Limb (tissue), 2 donors: Measurements from ENCODE around the gene SIGLEC9.

Source experiments
- DNase-seq, 2 donors: peaks; one replicate each; pipeline ENCODE4 v3.0.0-alpha.2; 2016; ENCODE audit errors: extremely low spot score in 2 of 2

SIGLEC9 gene

GRCh38 chr19:51097166-51097738 lies 27.5 kb upstream of the SIGLEC9 start:
- peak; percentile 38 to 70 for DNase-seq

DNA sequence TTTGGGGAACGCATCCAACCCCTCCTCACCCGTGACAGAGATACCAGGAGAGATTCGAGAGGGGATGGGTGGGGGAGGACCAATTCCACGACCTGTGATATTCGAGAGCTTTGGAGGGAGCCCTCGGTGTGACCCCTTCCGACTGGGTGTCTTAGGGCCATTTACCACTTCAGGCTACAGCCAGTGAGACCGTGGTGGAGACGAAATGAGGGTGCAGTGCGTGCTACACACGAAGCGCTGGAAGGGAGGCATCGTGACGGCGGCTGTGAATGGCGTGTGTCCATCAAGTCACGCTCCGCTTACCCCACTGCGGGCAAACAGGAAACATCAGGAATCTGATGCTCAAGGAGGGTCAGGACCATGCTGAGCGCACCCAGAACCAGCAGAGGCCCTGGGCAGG lies 26.9 kb upstream of the SIGLEC9 start:
- DNase-seq: no peak

DNA sequence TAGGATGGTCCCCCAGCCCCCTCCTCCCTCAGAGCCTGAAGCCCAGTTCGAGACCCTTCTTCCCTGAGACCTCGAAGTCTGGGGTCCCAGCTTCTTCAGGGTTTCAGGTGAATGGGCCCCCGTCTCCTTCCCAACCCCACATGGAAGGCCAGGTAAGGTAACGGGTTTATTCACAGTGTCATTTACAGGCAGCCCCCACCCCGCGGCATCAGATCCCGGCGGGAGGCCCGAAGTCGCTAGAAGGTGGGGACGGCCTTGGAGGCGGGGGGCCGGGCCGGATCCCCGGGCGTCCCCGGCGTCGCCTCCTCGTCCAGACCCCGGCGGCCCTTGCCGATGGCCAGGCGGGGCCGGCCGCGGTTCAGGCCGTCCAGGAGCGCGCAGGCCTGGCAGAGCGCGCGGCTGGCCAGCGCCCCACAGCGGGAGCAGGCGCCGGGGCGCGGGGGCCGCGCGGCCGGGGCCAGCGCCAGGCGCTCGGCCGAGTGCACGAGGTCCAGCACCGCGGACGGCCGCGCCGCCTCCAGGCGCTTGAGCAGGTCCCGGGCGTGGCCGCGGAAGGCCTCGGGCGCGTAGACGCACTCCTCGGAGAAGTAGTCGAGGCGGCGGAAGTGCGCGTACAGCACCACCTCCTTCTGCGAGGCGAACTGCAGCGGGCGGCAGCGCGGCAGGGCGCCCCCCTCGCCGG lies 26.2 kb upstream of the SIGLEC9 start:
- peak; percentile 15 to 66 for DNase-seq

DNA sequence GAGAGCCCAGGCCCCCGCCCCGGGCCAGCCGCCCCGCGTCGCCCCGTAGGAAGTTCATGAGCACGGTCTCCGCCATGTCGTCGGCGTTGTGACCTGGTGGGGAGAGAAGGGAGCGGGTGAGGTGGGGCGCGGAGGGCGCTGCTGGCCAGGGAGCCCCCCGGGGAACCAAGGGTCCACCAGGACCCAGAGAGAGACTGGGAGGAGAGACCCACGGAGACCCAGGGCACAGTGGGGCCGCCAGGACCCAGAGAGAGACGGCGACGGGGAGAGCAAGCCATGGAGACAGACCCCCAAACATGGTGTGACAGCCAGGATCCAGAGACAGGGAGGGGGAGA lies 25.7 kb upstream of the SIGLEC9 start:
- no peak for DNase-seq

DNA sequence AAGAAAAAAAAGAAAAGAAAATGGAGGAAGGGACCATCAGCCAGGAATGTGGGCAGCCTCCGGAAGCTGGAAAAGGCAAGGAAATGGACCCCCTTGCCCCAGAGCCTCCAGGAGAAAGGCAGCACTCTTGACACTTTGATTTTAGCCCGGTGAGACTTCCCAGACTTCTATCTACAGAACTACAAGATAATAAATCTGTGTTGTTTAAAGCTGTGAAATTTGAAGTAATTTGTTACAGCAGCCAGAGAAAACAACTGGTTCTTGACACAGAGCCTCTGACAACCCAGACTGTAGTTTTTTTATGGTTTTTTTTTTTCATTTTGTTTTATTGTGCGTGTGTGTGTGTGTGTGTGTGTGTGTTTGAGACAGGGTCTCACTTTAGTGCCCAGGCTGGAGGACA lies 24.1 kb upstream of the SIGLEC9 start:
- DNase-seq: no peak

GRCh38 chr19:51101171-51101865 lies 23.4 kb upstream of the SIGLEC9 start:
- DNase-seq: no peak

DNA sequence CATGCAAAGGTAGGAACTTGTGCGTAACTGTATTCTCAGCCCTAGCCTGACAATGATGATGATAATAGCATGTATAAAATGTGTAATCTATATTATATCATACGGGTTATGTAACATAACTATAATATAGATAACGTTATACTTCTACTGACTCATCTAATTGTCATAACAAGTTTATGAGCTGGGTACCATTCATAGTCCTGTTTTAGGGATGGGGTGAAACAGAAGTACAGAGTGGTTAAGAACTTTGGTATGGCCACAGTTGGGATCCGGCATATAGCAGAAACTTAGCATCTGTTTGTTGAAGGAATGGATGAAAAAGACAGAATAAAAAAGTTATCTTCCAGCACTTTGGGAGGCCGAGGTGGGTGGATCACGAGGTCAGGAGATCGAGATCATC lies 21.7 kb upstream of the SIGLEC9 start:
- no peak for DNase-seq

GRCh38 chr19:51103926-51104341 lies 20.8 kb upstream of the SIGLEC9 start:
- no peak for DNase-seq

DNA sequence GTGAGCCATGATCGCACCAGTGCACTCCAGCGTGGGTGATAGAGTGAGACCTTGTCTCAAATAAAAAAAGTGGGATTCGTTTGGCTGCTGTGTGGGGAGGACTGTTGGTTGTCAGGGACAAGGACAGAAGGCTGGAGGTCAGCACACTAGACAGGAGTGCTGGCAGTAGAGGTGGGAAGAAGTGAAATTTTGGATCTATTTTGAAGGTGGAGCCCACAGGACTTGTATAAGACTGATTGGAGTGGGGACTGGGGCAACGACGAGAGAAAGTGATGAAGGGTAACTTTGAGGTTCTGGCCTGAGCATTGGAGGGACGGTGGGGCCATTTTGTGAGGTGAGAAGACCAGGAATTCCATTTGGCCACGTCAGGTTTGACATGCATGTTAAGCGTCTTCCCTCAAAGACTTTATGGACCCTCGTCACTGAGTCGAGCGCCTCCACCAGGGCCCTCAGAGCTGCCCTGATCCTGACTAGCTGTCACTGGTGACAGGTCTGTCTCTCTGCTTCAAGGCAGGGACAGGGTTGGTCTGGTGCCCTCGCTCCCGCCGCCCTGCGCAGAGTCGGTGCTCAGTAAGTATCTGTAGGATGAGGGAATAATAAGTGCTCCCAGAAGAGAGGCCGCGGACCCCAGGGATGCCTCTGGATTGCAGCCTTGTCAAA lies 17.2 kb upstream of the SIGLEC9 start:
- no peak for DNase-seq

- peak; percentile 98 to 99 for DNase-seq
These were observed 16.5 kb upstream of the SIGLEC9 start, which contains the start of gene CTU1 for GRCh38 chr19:51108066-51108804. CTU1 (minus strand) TSS chr19:51108409; CDS start chr19:51104569, 3,840 bp downstream.

DNA sequence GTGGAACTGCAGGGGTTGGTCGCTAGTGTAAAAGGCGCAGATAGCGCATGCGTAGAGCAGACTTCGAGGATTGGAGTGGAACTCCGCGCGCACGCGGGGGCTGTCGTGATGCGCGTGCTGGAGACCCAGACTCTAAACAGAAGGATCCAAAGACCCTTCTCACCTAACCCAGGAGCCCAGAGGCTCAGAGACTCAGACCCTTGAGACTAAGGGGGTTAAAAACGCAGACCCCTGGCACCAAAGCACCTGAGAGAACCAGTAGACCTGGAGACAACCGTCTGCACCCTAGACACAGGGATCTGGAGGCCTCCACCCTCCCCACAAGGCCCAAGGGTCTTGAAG lies 15.9 kb upstream of the SIGLEC9 start:
- no peak for DNase-seq

DNA sequence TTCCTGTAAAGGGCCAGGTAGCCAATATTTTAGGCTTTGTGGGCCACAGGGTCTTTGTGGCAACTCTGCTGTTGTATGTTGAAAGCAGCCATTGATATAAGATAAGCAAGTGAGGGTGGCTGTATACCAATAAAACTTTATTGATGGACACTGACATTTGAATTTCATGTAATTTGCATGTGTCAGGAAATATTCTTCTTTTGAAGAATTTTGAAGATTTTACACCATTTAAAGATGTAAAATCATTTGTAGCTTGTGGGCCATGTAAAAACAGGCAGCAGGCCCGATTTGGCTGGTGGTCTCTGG lies 14.1 kb upstream of the SIGLEC9 start:
- DNase-seq: no peak

DNA sequence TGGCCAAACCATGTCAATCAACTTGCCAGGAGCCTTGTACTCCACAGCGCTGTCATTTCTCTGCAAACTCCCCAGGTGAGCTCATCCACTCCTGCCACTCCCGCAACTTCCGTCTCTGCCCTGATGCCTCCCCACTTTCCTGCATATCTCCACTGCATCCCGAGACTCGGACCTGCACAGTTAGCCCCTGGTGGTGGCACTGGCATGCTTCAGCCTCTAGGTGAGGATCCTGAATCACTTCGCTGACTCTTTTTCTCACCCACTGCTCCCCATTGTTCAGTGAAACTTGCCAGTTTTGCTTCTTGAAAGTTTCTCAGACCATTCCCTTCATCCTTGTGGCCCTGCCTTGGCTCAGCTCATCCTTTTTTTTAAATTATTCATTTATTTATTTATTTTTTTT lies 13.1 kb upstream of the SIGLEC9 start:
- no peak for DNase-seq

DNA sequence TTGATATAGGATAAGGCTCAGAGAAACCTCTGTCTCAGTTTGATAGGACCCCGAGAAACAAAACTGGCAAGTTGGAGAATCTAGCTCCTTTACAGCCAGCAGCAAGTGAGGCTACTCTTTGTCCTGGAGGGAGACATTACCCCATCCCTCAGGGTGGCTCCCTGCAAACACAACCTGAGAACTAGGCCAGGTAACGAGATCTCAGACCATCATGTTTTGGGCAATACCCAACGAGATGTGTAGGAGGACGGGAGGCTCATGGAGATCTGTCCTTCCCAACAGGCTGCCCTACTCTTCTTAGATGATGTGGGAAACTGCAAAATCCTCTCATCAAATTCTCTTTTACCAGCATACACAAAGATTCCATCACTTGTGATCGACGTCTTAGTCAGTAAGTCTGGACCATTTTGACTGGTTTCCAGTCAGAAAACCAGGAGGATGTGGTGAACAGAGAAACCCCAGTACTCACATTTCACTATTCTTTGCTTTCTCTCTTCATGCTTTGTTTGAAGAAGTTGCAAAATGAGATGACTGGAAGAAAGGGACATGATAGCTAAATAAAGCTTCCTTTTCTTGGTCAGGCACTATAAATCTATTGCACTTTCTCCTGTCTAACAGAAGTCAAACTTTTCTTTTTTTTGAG lies 10.5 kb upstream of the SIGLEC9 start:
- DNase-seq: no peak

- DNase-seq: no peak
These were observed 7.9 kb upstream of the SIGLEC9 start for GRCh38 chr19:51116736-51117286.

GRCh38 chr19:51119101-51119500 lies 5.6 kb upstream of the SIGLEC9 start:
- DNase-seq: no peak

DNA sequence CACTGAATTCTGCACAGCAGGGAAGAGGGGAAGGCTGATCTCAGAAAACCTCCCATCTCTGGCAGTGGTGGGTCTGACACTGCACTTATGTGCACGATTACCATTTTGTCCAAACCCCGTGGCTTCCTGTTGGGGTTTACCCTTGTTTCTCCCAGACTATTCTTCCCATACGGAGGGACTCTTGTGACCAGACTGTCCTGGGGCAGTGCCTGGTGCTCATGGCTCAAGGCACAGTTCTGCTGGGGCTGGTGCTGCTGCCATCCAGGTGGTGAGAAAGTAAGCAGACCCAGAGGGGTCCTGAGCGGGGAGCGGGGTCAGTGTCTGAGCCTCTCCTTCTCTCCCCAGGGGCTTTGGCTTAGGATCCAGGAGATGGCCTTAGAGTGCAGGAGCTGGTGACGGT lies 5.1 kb upstream of the SIGLEC9 start:
- no peak for DNase-seq

- no peak for DNase-seq
These were observed 4.5 kb upstream of the SIGLEC9 start for GRCh38 chr19:51120160-51120559.

GRCh38 chr19:51121257-51121656 lies 3.4 kb upstream of the SIGLEC9 start:
- DNase-seq: no peak

- no peak for DNase-seq
These were observed 2.4 kb upstream of the SIGLEC9 start for GRCh38 chr19:51122112-51122981.
